Adrenal gland (tissue), 12 donors: ENCODE measurements around the gene KRT76. TPM values are rescaled to one million over a fixed set of nuclear protein-coding genes. Genes with fewer than 3 reads are reported as not detected.

ENCODE experiments used
- DNase-seq, 7 donors: peaks; one replicate each; pipeline ENCODE4 v3.0.0-alpha.2; 2019 to 2020
- H3K27ac ChIP-seq, 5 donors: fragments of 200-600 bp; sonication (generic) in 4 of 5; 1 replicate in 3 of 5; 2 replicates in 2 of 5; pipeline versions ENCODE4 v1.5.1 to v1.8.0; 2016 to 2020; ENCODE audit warnings: mild to moderate bottlenecking in 1 of 5
- H3K27me3 ChIP-seq: fragments of 200-600 bp; 2 replicates; pipeline ENCODE4 v1.8.0; 2021
- H3K36me3 ChIP-seq, 2 donors: fragments of 200-600 bp; replicated peaks in 1 of 2; 1 replicate in 1 of 2; 2 replicates in 1 of 2; pipeline versions ENCODE4 v1.5.1 to v1.8.0; 2018 to 2022
- H3K4me1 ChIP-seq, 2 donors: fragments of 200-600 bp; replicated peaks in 1 of 2; 1 replicate in 1 of 2; 2 replicates in 1 of 2; pipeline versions ENCODE4 v1.5.1 to v1.8.0; 2018 to 2021
- H3K4me3 ChIP-seq, 4 donors: fragments of 200-600 bp; sonication (generic) in 3 of 4; one replicate each; pipeline ENCODE4 v1.5.1; 2016 to 2018
- H3K9me3 ChIP-seq, 3 donors: fragments of 200-600 bp; sonication (generic) in 1 of 3; replicated peaks in 1 of 3; 1 replicate in 2 of 3; 2 replicates in 1 of 3; pipeline versions ENCODE4 v1.5.1 to v1.8.0; 2016 to 2021
- POLR2A ChIP-seq, 2 donors: fragments of 450-650 bp; IDR thresholded peaks; one replicate each; pipeline ENCODE4 v1.6.1; 2017; ENCODE audit warnings: antibody characterized with exemption in 2 of 2, mild to moderate bottlenecking in 2 of 2, moderate library complexity in 1 of 2
- WGBS, 4 donors: extraction: QIAGEN DNeasy Blood & Tissue Kit in 2 of 4; methylation state at CpG; one replicate each; pipeline versions ENCODE4 v1.1.5 to v1.1.7; 2013 to 2017; 5-methylcytosine and 5-hydroxymethylcytosine counted together
- intact Hi-C, 2 donors: fragments of 100-400 bp; cut with DNase I; formaldehyde crosslinking; loops; one replicate each; pipeline versions ENCODE4 v1.14.1 to v1.15.0; 2022 to 2023
- polyA plus RNA-seq, 3 donors: library from polyadenylated mRNA; stranded (reverse); fragments of 200-250 nt in 2 of 3; fragments of 350-450 nt in 1 of 3; fragmentation: Illumina TruSeq in 1 of 3; extraction: RNeasy Lipid Tissue Mini Kit (QIAGEN cat#74804) in 1 of 3; gene quantifications; one replicate each; pipeline ENCODE4 v1.2.3, GENCODE V29; 2013 to 2014
- total RNA-seq, 9 donors: library from RNA; depleted of rRNA in 4 of 9; stranded (reverse); fragments of >200 nt in 4 of 9; fragments of 120-200 nt in 1 of 9; fragmentation: NEBNext Ultra II Directional in 1 of 9; extraction: Animal tissue kit (Norgen Biotek cat#: 25700) in 1 of 9; gene quantifications; one replicate each; pipeline versions ENCODE4 v1.1.0 to v1.2.4, GENCODE V29; 2013 to 2023
- TF ChIP-seq, protein P1 (sequence below), 6 experiments: fragments of 450-650 bp in 4 of 6; fragments of 200-600 bp in 2 of 6; sonication (generic) in 1 of 6; IDR thresholded peaks; 1 replicate in 5 of 6; 2 replicates in 1 of 6; pipeline versions ENCODE4 v1.5.1 to v1.8.0; 2016 to 2021; ENCODE audit warnings: antibody characterized with exemption in 6 of 6, mild to moderate bottlenecking in 2 of 6, moderate library complexity in 1 of 6
- donor health status: healthy with polysubstance abuse.
- donor health status: Bipolar disorder and iron deficiency.
- donor health status: DM: yes; HTN: yes; CAD: no.
- donor health status: DM: no; HTN: no; CAD: no.
- donor health status: DM: no; HTN: no; CAD: no.
- donor health status: DM: yes; HTN: yes; CAD: no.

Gene KRT76
- total and polyA plus RNA-seq, 12 donors = not detected

DNA sequence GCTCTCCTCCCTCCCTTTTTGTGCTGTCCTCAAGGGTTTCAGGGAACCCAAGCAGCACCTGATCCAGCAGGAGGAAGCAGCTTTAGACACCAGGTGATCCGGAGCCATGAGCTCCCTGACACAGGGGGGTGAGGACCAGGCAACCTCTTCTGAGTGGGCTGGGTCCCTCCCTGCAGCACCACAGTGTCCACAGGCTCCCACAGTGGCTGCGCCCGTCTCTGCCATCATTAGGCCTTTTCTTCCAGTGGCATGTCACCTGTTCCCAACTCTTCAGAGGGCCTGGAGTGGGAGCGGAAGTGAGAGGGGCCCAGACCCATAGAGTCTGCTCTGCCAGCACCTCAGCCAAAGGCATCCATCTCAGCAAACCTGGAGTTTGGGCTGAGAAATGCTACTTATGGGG lies 421 bp upstream of the KRT76 start:
- DNase-seq = no peak

DNA sequence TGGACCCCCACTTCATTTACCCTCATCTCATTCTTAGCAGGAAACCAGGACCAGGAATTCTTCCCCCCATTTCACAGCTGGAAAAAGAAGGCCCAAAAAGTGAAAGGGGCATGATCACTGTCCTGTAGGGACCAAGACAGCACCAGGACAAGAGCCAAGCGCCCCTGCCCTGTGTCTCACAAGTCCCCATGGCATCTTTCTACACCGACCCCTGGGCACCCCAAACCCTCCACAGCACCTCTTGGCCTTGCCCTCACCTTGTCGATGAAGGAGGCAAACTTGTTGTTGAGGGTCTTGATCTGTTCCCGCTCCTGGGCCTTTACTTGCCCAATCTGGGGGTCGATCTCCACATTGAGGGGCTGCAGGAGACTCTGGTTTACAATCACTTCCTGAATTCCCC lies 710 bp downstream of the KRT76 start:
- Histone ChIP-seq H3K4me3 (no peak overlapping the region), H3K27ac (no peak overlapping the region), H3K36me3 (no peaks in the 10 kb centered on the region), H3K4me1 (no peaks in the 10 kb centered on the region), H3K27me3 (peaks cover 16% of the 10 kb centered on the region), H3K9me3 (no peaks in the 10 kb centered on the region)
- intact Hi-C loops = no loop called here
- TF ChIP-seq POLR2A (IDR thresholded peaks at IDR 0.05) = no peak
- TF ChIP-seq, protein P1, sequence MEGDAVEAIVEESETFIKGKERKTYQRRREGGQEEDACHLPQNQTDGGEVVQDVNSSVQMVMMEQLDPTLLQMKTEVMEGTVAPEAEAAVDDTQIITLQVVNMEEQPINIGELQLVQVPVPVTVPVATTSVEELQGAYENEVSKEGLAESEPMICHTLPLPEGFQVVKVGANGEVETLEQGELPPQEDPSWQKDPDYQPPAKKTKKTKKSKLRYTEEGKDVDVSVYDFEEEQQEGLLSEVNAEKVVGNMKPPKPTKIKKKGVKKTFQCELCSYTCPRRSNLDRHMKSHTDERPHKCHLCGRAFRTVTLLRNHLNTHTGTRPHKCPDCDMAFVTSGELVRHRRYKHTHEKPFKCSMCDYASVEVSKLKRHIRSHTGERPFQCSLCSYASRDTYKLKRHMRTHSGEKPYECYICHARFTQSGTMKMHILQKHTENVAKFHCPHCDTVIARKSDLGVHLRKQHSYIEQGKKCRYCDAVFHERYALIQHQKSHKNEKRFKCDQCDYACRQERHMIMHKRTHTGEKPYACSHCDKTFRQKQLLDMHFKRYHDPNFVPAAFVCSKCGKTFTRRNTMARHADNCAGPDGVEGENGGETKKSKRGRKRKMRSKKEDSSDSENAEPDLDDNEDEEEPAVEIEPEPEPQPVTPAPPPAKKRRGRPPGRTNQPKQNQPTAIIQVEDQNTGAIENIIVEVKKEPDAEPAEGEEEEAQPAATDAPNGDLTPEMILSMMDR (IDR thresholded peaks at IDR 0.05) = no peak
- 74 to 88% (median 83%) methylated on average over 5 of the region's 5 CpGs for WGBS, 4 donors
- DNase-seq = no peak

More for the DNA sequence above, 421 bp upstream of the KRT76 start:
- H3K27ac ChIP-seq = no peak overlapping the region
- TF ChIP-seq POLR2A (IDR thresholded peaks at IDR 0.05) = no peak
- TF ChIP-seq, protein P1 (IDR thresholded peaks at IDR 0.05) = no peak
- no peaks in the 10 kb centered on the region for H3K4me1 ChIP-seq
- 86 to 98% (median 94%) methylated on average over 4 of the region's 4 CpGs; no CpG with 5 or more reads in 1 of the 4 donors for WGBS, 4 donors
- H3K36me3 ChIP-seq = no peaks in the 10 kb centered on the region
- H3K4me3 ChIP-seq = no peak overlapping the region
- H3K9me3 ChIP-seq = no peaks in the 10 kb centered on the region
- intact Hi-C loops = no loop called here
- H3K27me3 ChIP-seq = peaks cover 16% of the 10 kb centered on the region

GRCh38 chr12:52774629-52775250 lies 2.4 kb downstream of the KRT76 start:
- no peaks in the 10 kb centered on the region for H3K9me3 ChIP-seq
- DNase-seq = no peak
- no peaks in the 10 kb centered on the region for H3K4me1 ChIP-seq
- H3K27me3 ChIP-seq = peaks cover 11% of the 10 kb centered on the region
- intact Hi-C loops = no loop called here
- no peak overlapping the region for H3K27ac ChIP-seq
- TF ChIP-seq, protein P1 (IDR thresholded peaks at IDR 0.05) = no peak
- no peak for TF ChIP-seq POLR2A (IDR thresholded peaks at IDR 0.05)
- WGBS, 4 donors = 70 to 82% (median 78%) methylated on average over 5 to 8 of the region's 8 CpGs
- no peak overlapping the region for H3K4me3 ChIP-seq
- H3K36me3 ChIP-seq = no peaks in the 10 kb centered on the region

- H3K9me3 ChIP-seq = no peaks in the 10 kb centered on the region
- intact Hi-C loops = no loop called here
- TF ChIP-seq, protein P1 (IDR thresholded peaks at IDR 0.05) = no peak
- TF ChIP-seq POLR2A (IDR thresholded peaks at IDR 0.05) = no peak
- no peak overlapping the region for H3K4me3 ChIP-seq
- 63 to 70% (median 66%) methylated on average over 3 of the region's 3 CpGs for WGBS, 4 donors
- H3K4me1 ChIP-seq = no peaks in the 10 kb centered on the region
- peaks cover 13% of the 10 kb centered on the region for H3K27me3 ChIP-seq
- no peaks in the 10 kb centered on the region for H3K36me3 ChIP-seq
- no peak for DNase-seq
- no peak overlapping the region for H3K27ac ChIP-seq
Observed at GRCh38 chr12:52772772-52773171, 4.4 kb downstream of the KRT76 start.
